ENCODE measurements around the gene FHOD3.
"Not testable (repeated sequence)": the region's sequence is repeated elsewhere in the genome, so short reads cannot be mapped to it uniquely, and the experiment has no call there.

FHOD3 gene

GRCh38 chr18:36454848-36455458 lies 157.4 kb downstream of the FHOD3 start:
- DNase-seq = no peak

- no peak for DNase-seq
Observed at GRCh38 chr18:36455931-36456330, 158.4 kb downstream of the FHOD3 start.

- DNase-seq = no peak
Observed at GRCh38 chr18:36456622-36457021, 159.1 kb downstream of the FHOD3 start.

GRCh38 chr18:36457683-36458082 lies 160.2 kb downstream of the FHOD3 start:
- DNase-seq = no peak

- DNase-seq = no peak
Observed at GRCh38 chr18:36458306-36458705, 160.8 kb downstream of the FHOD3 start.

GRCh38 chr18:36459203-36459602 lies 161.7 kb downstream of the FHOD3 start:
- no peak for DNase-seq

- DNase-seq = no peak
Observed at GRCh38 chr18:36459786-36460185, 162.3 kb downstream of the FHOD3 start.

- no peak for DNase-seq
Observed at GRCh38 chr18:36460324-36460850, 162.9 kb downstream of the FHOD3 start.

- no peak for DNase-seq
Observed at GRCh38 chr18:36460854-36461253, 163.3 kb downstream of the FHOD3 start.

- no peak for DNase-seq
Observed at GRCh38 chr18:36461551-36461987, 164.1 kb downstream of the FHOD3 start.

GRCh38 chr18:36463516-36463915 lies 166.0 kb downstream of the FHOD3 start:
- DNase-seq = not testable (repeated sequence)

GRCh38 chr18:36464126-36464651 lies 166.7 kb downstream of the FHOD3 start:
- no peak for DNase-seq

- DNase-seq = no peak
Observed at GRCh38 chr18:36465276-36465675, 167.8 kb downstream of the FHOD3 start.

- DNase-seq = no peak
Observed at GRCh38 chr18:36465970-36466369, 168.5 kb downstream of the FHOD3 start.

- DNase-seq = no peak
Observed at GRCh38 chr18:36467614-36468013, 170.1 kb downstream of the FHOD3 start.

- no peak for DNase-seq
Observed at GRCh38 chr18:36468161-36468560, 170.6 kb downstream of the FHOD3 start.

GRCh38 chr18:36469461-36469860 lies 171.9 kb downstream of the FHOD3 start:
- no peak for DNase-seq

GRCh38 chr18:36470896-36471295 lies 173.4 kb downstream of the FHOD3 start:
- no peak for DNase-seq

- DNase-seq = no peak
Observed at GRCh38 chr18:36471393-36471792, 173.9 kb downstream of the FHOD3 start.

- DNase-seq = no peak
Observed at GRCh38 chr18:36476433-36476832, 178.9 kb downstream of the FHOD3 start.

- DNase-seq = no peak
Observed at GRCh38 chr18:36477776-36478175, 180.3 kb downstream of the FHOD3 start.

- DNase-seq = no peak
Observed at GRCh38 chr18:36481201-36481657, 183.7 kb downstream of the FHOD3 start.

- no peak for DNase-seq
Observed at GRCh38 chr18:36481935-36482334, 184.4 kb downstream of the FHOD3 start.

GRCh38 chr18:36484591-36484990 lies 187.1 kb downstream of the FHOD3 start:
- DNase-seq = no peak

GRCh38 chr18:36485772-36486171 lies 188.3 kb downstream of the FHOD3 start:
- DNase-seq = no peak
